Thyroid gland (tissue), 4 donors: Measurements from ENCODE around the gene ZNF716.

Source experiments
- POLR2A ChIP-seq, 2 donors: fragments of 450-650 bp; IDR thresholded peaks; one replicate each; pipeline ENCODE4 v1.6.1; 2017; ENCODE audit warnings: antibody characterized with exemption in 2 of 2, mild to moderate bottlenecking in 2 of 2, moderate library complexity in 1 of 2
- TF ChIP-seq, protein P1 (sequence below), 6 experiments: fragments of 200-600 bp in 3 of 6; fragments of 450-650 bp in 3 of 6; sonication (generic) in 3 of 6; IDR thresholded peaks; one replicate each; pipeline ENCODE4 v1.5.1; 2016 to 2019; ENCODE audit warnings: antibody characterized with exemption in 6 of 6, mild to moderate bottlenecking in 2 of 6, inconsistent platforms in 1 of 6, moderate library complexity in 1 of 6

DNA sequence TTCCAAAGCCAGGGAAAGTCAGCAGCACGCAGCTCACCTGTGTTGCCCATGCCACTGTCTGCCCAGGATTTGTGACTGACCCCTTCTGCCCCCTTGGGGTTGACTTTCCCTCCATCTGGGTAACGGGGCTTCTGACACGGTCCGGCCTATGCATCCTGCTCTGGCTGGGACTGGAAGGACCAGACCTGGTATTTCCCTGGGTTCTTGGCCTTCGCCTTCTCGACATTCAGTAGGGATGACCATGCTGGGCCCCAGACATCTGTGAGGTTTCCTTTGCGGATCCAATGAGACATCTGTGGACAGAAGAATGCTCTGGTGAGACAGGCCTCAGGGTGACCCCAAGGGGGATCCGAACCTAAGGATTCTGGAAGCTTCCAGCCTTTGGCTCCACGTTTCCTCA is 34.2 kb upstream of the ZNF716 start:
- no peak for TF ChIP-seq POLR2A (IDR thresholded peaks at IDR 0.05)
- TF ChIP-seq, protein P1, sequence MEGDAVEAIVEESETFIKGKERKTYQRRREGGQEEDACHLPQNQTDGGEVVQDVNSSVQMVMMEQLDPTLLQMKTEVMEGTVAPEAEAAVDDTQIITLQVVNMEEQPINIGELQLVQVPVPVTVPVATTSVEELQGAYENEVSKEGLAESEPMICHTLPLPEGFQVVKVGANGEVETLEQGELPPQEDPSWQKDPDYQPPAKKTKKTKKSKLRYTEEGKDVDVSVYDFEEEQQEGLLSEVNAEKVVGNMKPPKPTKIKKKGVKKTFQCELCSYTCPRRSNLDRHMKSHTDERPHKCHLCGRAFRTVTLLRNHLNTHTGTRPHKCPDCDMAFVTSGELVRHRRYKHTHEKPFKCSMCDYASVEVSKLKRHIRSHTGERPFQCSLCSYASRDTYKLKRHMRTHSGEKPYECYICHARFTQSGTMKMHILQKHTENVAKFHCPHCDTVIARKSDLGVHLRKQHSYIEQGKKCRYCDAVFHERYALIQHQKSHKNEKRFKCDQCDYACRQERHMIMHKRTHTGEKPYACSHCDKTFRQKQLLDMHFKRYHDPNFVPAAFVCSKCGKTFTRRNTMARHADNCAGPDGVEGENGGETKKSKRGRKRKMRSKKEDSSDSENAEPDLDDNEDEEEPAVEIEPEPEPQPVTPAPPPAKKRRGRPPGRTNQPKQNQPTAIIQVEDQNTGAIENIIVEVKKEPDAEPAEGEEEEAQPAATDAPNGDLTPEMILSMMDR (IDR thresholded peaks at IDR 0.05), result no peak
